ENCODE measurements around the gene CLSTN2.
"Not testable (repeated sequence)": the region's sequence is repeated elsewhere in the genome, so short reads cannot be mapped to it uniquely, and the experiment has no call there.

CLSTN2 gene

DNA sequence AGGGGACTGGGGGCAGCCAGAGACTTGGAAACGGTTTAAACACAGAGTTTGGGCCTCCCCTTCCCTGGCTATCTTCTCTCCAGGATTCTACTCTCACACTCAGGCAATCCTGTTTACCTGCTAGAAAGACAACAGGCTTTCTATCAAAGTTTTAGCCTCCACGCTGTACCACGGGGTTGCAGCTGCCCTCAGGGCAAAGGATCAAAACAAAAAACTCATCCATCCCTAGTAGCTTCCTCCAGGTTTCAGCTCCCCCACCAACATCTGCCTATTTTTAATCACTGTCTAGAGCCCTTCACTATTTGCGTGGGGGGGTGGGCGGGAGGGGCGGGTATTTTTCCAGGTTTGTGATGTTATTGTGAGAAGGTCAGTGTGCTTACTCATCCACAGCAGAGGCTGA lies 456.1 kb downstream of the CLSTN2 start:
- no peak for DNase-seq

DNA sequence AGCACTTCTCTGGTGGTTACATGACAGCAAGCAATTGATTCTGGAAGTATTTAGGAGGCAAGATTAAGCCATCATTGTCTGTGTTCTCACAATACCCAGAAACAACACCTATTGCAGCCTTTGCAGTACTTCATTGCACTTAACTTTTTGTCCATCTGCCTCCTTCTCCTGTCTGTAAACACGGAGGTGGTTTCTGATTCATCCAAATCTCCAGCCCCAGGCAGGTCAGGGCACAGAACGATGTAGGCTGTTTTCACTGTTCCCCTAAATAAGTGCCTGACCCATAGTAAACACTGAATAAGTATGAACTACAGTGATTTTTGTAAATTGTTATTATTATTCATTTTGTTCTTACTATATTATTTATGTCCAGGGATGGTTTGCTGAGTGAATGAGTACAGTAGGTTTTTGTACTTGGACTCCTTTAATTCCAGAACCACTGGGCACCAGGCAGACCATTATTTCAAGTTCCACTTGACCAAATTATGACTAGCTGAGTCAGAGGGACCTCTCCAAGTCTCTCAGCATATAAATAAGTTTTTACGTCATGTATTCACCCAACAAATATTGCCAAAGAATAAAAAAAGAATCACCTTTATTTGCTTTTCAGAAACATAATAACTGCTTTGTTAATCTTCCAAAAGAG lies 459.6 kb downstream of the CLSTN2 start:
- DNase-seq: no peak

DNA sequence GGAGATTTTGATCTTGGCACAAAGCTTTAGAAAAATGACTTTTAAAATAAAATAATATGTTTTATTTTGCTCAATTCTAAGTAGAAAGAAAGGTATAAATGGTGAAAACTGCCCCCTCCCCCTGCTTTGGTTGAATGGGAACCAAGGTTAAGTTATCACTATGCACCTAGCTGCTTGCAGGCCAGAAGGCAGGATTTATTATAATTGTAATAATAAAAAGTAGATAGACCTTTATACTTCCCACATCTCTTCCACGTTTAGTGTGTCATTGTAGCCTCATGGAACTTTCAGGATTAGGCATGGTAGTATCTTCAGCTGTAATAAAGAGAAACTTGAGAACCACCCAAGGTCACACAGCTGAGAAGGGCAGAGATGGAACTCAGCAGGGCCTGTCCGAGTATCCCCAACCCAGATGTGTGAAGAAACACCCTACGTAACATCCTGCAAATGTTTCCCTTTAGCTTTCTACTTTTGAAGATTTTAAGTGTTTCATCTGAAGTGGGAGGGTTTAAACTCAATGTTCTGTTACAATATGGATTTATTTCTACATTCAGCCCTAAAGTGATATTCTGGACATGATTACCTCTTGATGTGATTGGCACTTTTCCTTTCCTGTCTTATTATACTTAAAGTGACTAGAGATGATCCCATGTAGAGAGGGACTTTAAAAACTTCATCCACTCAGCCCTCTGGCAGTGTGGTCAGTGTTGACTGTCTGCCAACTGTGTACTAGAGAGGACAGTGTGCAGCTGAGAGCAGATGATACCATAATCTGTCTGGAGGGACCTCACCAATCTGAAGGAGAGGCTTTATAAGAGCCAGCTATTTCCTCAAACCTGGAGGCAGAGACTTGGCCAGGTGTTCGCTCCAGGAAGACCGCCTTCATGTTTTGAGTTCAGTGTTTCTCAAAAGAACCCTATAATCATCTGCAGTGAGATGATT lies 460.4 kb downstream of the CLSTN2 start:
- DNase-seq: no peak

DNA sequence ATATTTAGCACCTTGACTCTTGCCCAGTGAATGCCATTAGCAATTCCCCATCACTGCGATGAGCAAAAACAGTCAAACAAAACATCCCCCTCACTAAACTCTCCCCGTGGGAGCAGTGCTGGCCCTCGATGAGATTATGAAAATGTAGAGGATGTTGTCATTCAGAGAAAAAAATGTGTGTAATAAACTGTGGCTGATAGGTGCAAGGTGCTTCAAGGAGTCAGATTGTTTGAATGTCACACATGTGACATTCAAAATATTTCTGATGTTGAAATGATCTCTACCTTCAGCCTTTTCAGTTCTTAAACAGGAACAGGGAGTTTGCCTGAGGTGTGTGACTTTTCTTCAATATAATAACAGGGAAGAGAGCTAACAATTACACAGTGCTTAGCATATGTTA lies 461.1 kb downstream of the CLSTN2 start:
- DNase-seq: no peak

DNA sequence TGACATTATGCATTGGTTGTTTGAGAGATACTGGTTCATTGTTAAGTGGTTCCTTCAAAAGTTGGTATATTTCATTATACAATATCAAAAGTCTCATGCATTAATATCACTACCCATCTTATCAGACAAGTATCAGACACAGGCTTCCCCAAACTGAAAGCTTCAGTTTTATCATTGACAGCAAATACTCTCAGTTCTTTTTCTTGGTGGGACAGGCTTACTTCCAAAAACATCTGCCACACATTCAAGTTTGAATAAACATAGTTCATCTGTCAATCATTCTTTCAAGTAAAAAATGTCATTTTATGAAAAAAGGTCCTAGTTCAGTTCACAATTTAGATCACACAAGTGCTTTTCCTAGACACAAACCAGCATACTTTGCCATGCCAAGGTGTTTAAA lies 462.9 kb downstream of the CLSTN2 start:
- DNase-seq: no peak

DNA sequence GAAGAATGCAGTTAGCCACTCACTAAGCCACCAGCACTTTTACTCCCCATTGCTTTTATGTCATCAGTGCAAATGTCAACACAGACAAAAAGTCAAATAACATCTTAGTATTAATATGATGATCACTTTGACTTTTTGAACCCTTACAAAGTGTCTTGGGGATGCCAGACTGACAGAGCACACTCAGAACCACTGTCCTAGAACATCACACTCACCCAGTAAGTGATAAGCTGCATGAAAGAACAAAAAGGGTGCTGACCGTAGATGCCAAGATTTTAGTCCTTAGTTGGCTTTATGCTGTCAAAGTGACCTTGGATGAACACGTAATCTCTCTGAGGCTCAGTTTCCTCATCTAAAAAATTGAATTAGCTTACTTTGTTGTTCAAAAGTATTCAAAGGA lies 463.4 kb downstream of the CLSTN2 start:
- DNase-seq: no peak

DNA sequence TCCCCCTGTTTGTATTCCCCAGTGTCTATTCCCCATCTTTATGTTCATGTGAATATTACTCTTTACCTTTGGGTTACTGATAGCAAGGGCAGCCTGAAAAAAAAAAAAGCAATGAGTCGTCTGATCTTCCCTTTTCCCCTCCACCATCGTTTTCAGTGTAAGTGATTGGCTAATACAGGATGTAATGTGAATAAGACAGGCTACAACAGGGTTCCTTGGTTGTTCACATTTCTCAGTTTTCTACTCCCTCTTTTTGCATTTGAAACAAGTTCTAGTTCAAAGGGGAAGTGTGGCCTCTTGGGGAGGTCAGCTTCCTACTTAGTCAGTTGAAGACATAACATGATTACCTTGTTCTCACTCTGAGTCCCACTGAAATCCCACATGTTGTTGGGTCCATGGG lies 464.9 kb downstream of the CLSTN2 start:
- no peak for DNase-seq

DNA sequence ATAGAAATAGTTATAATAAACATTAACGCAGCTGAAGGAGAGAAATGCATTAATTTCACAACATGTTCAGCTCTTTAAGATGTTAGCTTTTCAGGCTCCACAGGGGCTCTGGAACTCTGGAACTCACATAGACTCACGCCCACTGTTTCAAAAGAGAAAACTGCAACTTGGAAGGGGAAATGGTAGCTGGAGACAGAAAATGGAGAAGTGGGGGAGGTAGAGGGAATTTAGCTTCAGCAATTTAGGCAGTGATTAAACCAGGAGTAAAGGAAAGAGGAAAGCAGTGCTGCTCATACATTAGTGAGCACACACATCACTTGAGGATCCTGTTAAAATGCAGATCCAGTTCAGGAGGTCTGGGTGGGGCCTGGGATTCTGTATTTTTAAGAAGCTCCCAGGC lies 468.1 kb downstream of the CLSTN2 start:
- no peak for DNase-seq

DNA sequence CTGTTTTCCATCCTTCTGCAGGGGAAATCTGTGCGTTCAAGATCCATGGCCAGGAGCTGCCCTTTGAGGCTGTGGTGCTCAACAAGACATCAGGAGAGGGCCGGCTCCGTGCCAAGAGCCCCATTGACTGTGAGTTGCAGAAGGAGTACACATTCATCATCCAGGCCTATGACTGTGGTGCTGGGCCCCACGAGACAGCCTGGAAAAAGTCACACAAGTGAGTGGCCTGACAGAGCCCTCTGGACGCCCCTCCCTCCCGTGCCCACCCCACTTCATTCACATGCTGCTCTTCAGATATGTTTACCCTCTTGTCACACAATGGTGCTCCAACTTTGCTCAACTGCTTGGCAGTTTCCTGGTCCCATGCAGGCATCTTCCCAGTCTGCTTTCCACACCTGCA lies 468.6 kb downstream of the CLSTN2 start:
- DNase-seq: no peak

DNA sequence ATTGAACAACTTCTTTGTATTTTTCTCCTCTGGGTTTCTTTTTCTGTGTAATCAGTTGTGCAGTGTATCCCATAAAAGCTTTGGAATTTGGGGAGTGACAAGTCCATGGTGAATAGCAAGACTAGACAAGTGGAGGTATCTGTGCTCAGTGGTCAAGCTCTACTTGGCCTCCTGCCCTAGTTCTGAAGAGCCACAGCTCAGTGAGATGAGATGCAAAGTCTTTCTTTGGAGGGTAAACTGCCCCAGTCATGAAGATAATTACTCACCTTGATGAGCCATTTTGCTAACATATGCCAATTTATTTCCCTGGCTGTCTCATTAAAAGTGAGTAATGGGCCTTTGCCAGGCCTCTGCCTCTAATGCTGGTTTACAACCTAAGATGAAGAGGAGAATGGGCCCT lies 471.7 kb downstream of the CLSTN2 start:
- DNase-seq: no peak

DNA sequence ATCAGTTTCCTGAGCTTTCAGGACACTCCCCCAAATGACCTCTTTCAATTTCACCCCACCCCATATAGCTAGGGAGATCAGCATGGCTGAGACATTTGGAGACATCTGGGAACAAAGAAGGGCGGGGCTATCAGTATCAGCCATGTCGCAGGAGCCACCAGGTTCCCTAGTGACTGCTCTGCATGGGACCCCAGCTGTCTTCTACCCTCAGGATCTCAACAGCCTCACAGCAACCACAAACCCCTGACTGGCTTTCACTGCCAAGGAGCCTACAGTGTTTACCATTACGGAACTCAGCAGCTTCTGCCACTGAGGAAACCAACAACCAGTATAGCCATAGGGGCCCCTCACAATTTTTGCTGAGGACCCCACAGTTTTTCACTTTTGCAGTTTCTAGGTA lies 473.3 kb downstream of the CLSTN2 start:
- DNase-seq: no peak

DNA sequence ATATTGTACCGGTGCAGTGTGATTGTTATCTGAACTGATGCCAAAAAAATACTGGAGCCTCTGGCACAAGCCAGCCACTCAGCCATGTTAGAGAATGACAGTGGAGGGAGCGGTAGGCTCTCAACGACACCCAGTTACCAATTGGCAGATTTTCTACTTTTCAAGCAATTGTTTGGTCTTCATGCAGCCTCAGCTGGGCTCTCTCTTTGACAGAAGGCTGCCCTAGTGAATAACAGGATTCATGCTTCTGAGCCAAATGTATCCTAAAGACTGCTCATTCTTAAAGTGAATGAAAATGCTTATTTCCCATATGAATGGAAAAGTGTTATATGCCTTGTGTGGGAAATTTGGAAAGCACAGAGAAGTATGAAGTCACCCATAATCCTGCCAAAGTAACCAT lies 481.7 kb downstream of the CLSTN2 start:
- DNase-seq: no peak

DNA sequence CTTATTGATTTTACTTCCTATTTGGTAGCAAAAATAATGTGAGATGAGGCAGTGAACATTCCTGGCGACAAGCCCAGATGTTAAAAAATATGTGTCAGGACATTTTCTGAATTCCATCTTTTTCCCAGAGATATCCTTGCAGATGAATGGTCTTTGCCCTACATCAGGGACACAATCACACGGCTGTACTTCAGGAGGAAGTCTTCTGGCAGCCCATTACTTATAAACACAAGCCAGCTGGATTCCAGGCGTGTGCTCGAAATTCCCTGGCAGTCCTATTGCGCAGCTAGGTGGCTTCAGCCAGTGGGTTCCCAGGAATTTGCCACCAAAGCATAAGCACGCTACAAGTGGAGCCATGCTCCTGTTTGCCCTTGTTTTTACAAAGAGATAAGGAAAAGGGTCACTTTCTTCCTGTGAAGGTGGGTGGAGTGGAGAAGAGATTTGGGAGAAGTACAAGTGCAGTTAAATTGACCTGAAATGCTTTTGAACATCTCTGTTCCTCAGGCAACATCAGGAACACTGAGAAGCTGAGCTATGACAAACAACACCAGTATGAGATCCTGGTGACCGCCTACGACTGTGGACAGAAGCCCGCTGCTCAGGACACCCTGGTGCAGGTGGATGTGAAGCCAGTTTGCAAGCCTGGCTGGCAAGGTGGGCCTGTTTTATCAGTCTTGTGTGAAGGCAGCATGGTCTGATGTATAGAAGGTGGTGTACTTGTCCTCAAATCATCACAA lies 485.8 kb downstream of the CLSTN2 start:
- DNase-seq: peak; percentile 89

DNA sequence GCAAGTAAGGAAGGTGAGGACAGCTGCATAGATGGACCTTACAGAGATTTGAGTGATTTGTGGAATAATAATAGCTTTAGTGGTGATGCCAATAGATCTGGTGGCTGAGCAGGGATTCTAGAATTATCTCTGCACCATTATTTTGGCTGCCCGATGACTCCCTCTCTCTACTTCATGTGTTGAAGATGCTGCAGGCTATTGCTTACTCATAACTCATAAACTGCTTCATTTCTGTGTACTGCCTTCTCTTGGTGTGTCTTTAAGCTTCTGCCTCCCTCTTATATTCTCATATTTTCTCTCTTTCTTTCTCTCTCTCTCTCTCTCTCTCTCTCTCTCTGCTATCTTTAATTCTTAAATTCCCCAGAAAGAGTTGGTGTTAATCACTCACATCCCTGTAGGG lies 486.9 kb downstream of the CLSTN2 start:
- DNase-seq: no peak

DNA sequence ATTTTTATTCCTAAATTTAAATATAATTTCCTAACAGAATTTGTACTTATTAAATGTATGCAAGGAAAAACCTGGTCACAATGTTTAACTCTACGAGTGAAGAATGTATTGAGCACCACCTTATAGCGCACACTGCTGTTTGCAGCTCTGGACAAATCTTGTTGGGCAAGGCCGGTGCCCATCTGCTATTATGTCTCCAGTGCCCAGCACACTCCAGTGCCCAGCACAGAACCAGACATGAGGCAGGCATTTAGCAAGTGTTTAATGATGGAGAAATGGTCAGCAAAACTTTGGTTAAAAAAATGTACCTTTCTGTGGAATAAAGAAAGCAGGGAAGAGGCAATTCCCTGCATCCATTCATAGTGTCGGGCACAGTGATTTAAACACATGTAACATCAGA lies 488.2 kb downstream of the CLSTN2 start:
- DNase-seq: no peak

DNA sequence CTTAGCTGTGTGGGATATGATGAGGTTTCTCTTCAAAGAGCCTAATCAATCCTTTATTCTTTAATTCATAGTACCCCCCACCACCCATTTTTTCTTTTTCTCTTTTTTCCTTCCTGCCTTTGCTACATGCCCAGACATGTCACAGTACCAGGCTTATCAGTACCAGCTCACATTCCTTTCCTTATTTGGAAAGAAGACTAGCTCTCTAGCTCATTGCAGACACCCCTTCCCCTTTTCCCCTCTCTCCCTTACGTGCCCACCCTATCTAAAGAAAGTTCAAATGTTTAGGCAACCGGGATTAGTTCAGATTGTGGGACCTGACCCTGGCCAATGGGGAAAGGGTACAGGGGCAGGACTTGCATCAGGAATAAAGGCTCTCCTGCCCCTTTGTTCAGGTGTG lies 488.6 kb downstream of the CLSTN2 start:
- not testable (repeated sequence) for DNase-seq

DNA sequence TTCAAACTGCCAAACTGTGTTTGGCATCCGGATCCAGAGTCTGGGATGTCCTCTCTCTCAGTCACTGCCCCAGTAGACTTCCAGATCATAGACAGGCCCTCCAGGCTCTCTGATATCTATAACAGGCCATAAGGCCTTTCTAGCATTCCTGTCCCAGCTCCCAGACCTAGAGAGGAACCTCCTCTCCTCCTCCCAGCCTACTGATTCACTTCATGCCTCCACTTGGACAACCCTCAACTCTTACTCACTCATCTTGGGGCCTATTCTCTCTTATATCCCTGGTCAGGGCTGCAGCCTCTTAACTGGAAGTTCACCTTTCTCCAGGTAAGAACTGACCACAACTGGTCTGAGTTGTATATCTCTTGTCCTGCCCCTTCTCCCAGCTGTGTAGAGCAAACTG lies 489.2 kb downstream of the CLSTN2 start:
- no peak for DNase-seq

DNA sequence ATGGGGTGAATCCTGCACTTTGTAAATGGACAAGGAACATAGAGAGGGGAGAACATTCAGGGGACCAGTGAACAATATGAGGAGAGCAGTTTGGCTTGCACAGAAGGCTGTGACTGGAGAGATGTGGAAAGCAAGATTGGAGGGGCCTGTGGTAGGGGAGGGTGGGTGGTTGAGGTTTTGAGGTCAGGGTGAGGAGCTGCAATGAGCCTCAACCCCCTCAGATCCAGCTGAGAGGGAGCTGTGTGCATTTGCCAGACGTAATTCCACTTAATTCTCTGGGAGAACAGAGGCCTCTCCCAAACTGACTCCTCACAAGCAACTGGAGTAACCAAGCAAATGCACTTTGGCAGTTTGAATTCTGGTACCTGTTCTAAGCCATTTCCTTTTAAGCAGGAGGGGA lies 489.7 kb downstream of the CLSTN2 start:
- DNase-seq: no peak

DNA sequence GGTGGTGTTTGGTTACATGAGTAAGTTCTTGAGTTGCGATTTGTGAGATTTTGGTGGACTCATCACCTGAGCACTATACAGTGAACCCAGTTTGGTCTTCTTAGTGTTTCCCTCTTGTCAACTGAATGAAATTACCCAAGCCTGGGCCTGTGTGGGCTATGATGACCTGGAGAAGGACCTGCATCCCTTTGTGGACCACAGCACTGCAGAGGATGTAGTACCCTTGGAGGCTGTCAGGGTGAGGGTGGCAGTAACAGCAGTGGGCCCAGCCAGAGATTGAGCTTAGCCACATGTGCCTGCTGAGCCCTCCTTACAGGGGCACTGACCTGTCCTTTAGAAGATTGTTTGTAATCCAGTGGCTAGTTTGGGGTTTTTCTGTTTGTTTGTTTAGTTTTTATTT lies 492.8 kb downstream of the CLSTN2 start:
- DNase-seq: no peak

DNA sequence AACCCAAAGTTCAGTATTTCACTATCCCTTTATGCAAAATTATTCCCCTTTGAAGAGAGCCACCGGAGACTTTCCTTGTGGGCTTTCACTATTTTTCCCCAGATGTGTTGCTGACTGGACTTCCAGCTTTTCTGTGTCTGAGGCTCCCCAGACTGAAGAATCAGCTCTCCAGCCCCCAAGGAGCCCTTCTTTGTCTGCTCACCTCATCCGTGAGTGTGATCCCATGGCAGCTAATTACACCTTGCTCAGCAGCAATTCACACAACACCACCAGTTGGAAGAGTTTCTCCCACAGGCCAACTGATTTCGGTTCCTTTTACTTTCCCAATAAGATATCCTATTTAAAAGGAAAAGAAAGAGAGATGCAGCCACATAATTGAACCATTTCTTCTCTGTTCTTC lies 493.4 kb downstream of the CLSTN2 start:
- DNase-seq: no peak

DNA sequence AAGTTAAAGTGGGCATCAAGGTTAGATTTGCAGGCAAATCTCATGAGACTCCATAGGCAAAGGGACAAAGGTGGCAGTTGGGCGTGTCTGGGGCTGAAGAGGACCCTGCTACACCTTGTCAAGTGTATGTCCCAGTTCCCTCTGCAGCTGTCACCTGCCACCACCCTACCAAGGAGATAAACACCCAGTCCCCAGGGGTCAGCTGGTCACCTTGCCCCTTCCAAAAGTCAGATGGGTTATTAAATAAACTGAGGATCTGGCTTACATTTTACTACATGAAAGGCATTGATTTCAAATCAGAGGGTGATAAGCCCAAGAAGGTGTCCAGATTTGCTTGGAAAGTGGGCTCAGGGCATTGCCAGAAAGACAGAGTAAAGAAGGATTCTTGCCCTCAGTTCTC lies 494.8 kb downstream of the CLSTN2 start:
- no peak for DNase-seq

DNA sequence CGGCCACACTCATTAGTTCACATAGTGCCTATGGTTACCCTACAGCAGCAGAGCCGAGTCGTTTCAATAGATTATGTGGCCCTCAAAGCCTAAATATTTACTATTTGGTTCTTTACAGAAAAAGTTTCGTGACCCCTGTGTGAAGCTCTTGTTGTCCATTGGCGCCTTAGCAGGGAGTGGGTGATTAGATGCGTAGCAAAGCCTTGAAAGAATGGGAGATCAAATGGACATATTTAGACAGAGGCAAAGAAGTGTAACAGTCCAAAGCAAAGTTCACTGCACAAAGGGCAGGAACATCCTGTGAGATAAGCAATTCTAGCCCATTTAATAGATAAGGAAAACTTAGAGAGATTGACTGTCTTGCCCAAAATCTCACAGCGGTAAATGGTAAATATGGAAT lies 495.5 kb downstream of the CLSTN2 start:
- DNase-seq: no peak

DNA sequence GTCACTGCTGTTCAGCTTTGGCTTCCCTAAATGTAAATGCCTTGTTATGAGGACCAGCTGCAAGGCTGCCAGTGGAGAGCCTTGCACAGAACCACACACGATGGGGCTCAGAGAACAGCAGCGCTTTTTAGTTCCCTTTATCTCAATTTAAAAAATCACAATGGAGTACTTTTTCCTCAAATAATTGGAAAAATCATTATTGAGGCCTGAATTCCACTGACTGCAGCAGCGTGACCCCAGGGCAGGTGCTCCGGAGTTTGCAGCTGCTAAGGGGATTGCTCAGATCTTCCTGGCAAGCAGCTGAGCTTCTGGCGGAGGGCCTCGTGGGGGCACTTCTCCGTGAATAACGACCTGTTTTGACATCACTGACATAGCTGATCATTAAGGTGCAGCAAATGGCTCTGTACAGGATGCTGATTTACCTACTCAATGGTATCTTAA lies 497.3 kb downstream of the CLSTN2 start:
- DNase-seq: no peak

DNA sequence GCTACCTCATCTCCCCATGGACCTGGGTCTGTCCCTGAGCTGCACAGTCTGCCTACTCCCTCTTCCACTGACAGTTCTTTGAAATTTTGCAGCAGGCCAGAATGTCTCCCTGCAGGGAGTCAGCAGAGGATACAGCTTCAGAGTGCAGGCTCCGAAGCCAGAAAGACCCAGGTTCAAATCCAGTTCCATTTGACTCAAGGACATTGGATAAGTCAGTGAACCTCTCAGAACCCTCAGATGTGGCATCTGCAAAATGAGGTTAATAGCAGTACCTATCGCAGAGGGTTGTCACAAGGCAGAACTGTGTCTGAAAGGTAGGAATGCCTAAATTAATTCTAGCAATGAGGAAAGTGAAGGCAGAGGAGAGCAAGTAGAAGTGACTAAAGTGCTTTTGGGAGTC lies 498.4 kb downstream of the CLSTN2 start:
- no peak for DNase-seq

Data from fibroblast of skin of scalp (primary cell).